B cell (primary cell): ENCODE data around the gene CTNNA1. TPM values are rescaled to one million over a fixed set of nuclear protein-coding genes. Genes with fewer than 3 reads are reported as not detected.
"Not testable (repeated sequence)": the region's sequence is repeated elsewhere in the genome, so short reads cannot be mapped to it uniquely, and the experiment has no call there.

ENCODE experiments used
- ATAC-seq: fragments of 200-7000 bp; cut with Tn5 transposase; one replicate; pipeline ENCODE4 v1.10.0; 2021; ENCODE audit warnings: low read depth, mild to moderate bottlenecking, moderate number of reproducible peaks, moderate library complexity
- CTCF ChIA-PET: fragments of 350-600 bp; sonication (Branson Sonifier 250); formaldehyde crosslinking; loops from one replicate; lab custom pipeline; 2021; ENCODE audit warnings: antibody characterized with exemption, inconsistent platforms; lab: Charles Lee
- POLR2A ChIA-PET: fragments of 350-600 bp; sonication (Branson Sonifier 250); formaldehyde crosslinking; loops from one replicate; lab custom pipeline; 2021; ENCODE audit warnings: antibody characterized with exemption; lab: Charles Lee
- DNase-seq: peaks from one replicate; pipeline ENCODE4 v3.0.0; 2013
- H2AFZ ChIP-seq: 2 replicates; pipeline ENCODE4 v1.6.1; 2012; ENCODE audit warnings: mild to moderate bottlenecking, low read depth, low read length; ENCODE audit not compliant: insufficient read depth, poor library complexity, severe bottlenecking
- H3K27ac ChIP-seq, 2 donors: 1 replicate in 1 of 2; 2 replicates in 1 of 2; pipeline ENCODE4 v1.5.1; 2012 to 2013; ENCODE audit warnings: low read length in 2 of 2, mild to moderate bottlenecking in 2 of 2, moderate library complexity in 1 of 2
- H3K27me3 ChIP-seq, 4 experiments: fragments of 200-600 bp in 1 of 4; sonication (generic) in 1 of 4; replicated peaks in 1 of 4; 1 replicate in 2 of 4; 2 replicates in 2 of 4; pipeline versions ENCODE4 v1.6.1 to v1.7.0; 2013 to 2016; ENCODE audit warnings: low read length in 3 of 4, mild to moderate bottlenecking in 2 of 4, mixed read lengths in 1 of 4, moderate library complexity in 1 of 4; ENCODE audit not compliant: insufficient read depth in 4 of 4, control insufficient read depth in 3 of 4; ENCODE audit errors: control extremely low read depth in 1 of 4
- H3K36me3 ChIP-seq, 2 experiments: replicated peaks in 1 of 2; 1 replicate in 1 of 2; 2 replicates in 1 of 2; pipeline versions ENCODE4 v1.6.1 to v1.7.1; 2013; ENCODE audit warnings: low read length in 1 of 2; ENCODE audit not compliant: insufficient read depth in 2 of 2, control insufficient read depth in 1 of 2; ENCODE audit errors: control extremely low read depth in 1 of 2, extremely low read depth in 1 of 2
- H3K4me1 ChIP-seq, 2 donors: fragments of 200-600 bp in 1 of 2; sonication (generic) in 1 of 2; 1 replicate in 1 of 2; 2 replicates in 1 of 2; pipeline versions ENCODE4 v1.5.1 to v1.6.1; 2013 to 2017; ENCODE audit warnings: low read length in 2 of 2; ENCODE audit not compliant: control insufficient read depth in 2 of 2, insufficient read depth in 2 of 2
- H3K4me2 ChIP-seq: replicated peaks from 2 replicates; pipeline ENCODE3; 2012; ENCODE audit warnings: mild to moderate bottlenecking, low read depth, low read length; ENCODE audit not compliant: poor library complexity, severe bottlenecking
- H3K4me3 ChIP-seq, 5 experiments: fragments of 200-600 bp in 1 of 5; sonication (generic) in 1 of 5; 1 replicate in 3 of 5; 2 replicates in 2 of 5; pipeline versions ENCODE4 v1.5.1 to v1.7.0; 2011 to 2016; ENCODE audit warnings: low read length in 4 of 5, mild to moderate bottlenecking in 4 of 5, low read depth in 2 of 5, control low read depth in 1 of 5, moderate library complexity in 1 of 5; ENCODE audit not compliant: insufficient read depth in 1 of 5; ENCODE audit errors: control extremely low read depth in 1 of 5, extremely low read depth in 1 of 5
- H3K79me2 ChIP-seq: fragments of 200-600 bp; sonication (generic); one replicate; pipeline ENCODE4 v1.6.0; 2016; ENCODE audit warnings: low read length; ENCODE audit not compliant: control insufficient read depth, insufficient read depth
- H3K9ac ChIP-seq: fragments of 200-600 bp; sonication (generic); 2 replicates; pipeline ENCODE4 v1.6.1; 2017; ENCODE audit warnings: mild to moderate bottlenecking, low read length, moderate library complexity
- H3K9me3 ChIP-seq, 3 donors: one replicate each; pipeline versions ENCODE4 v1.6.1 to v1.7.1; 2013; ENCODE audit warnings: low read length in 2 of 3; ENCODE audit not compliant: control insufficient read depth in 2 of 3, insufficient read depth in 1 of 3; ENCODE audit errors: control extremely low read depth in 1 of 3
- H4K20me1 ChIP-seq: 2 replicates; pipeline ENCODE4 v1.6.0; 2012; ENCODE audit warnings: mild to moderate bottlenecking, low read length; ENCODE audit not compliant: insufficient read depth, control insufficient read depth, poor library complexity, severe bottlenecking
- H3K27ac Mint-ChIP-seq: one replicate; pipeline ENCODE4 v1.8.0; 2021; ENCODE audit warnings: mixed read lengths
- H3K27me3 Mint-ChIP-seq: one replicate; pipeline ENCODE4 v1.8.0; 2021; ENCODE audit warnings: mixed read lengths
- H3K4me1 Mint-ChIP-seq: one replicate; pipeline ENCODE4 v1.8.0; 2021; ENCODE audit warnings: mixed read lengths
- H3K4me3 Mint-ChIP-seq: one replicate; pipeline ENCODE4 v1.8.0; 2021; ENCODE audit warnings: mixed read lengths
- H3K9me3 Mint-ChIP-seq: one replicate; pipeline ENCODE4 v1.8.0; 2022; ENCODE audit warnings: mixed read lengths; ENCODE audit not compliant: insufficient read depth
- CTCF ChIP-seq: fragments of 200-600 bp; IDR thresholded peaks from one replicate; pipeline ENCODE4 v1.8.0; 2022; ENCODE audit warnings: antibody characterized with exemption, mild to moderate bottlenecking
- EZH2 ChIP-seq: IDR thresholded peaks from 2 replicates; pipeline ENCODE4 v1.6.1; 2012; ENCODE audit warnings: borderline replicate concordance, low read depth, mild to moderate bottlenecking, moderate library complexity, low read length; ENCODE audit not compliant: insufficient read depth, poor library complexity, severe bottlenecking
- WGBS: methylation state at CpG from one replicate; pipeline ENCODE4 v1.1.5; 2013; ENCODE audit warnings: missing lambda C conversion rate; ENCODE audit not compliant: insufficient coverage; 5-methylcytosine and 5-hydroxymethylcytosine counted together
- intact Hi-C: fragments of 100-400 bp; cut with micrococcal nuclease; formaldehyde crosslinking; loops from one replicate; pipeline ENCODE4 v1.10.0; 2022
- polyA plus RNA-seq: library from polyadenylated mRNA; depleted of rRNA; stranded (reverse); fragments of >200 nt; gene quantifications from 2 replicates; pipeline ENCODE4 v1.2.3, GENCODE V29; 2012
- total RNA-seq, 2 donors: library from RNA; stranded (reverse); fragments of 120-200 nt in 1 of 2; gene quantifications; 1 replicate in 1 of 2; 2 replicates in 1 of 2; pipeline versions ENCODE4 v1.2.3 to v1.2.4, GENCODE V29; 2013 to 2022

The CTNNA1 gene
- total and polyA plus RNA-seq, 2 donors (not counting 1 experiment from before 2014, with no cell fraction given): 22.7 to 96.0 TPM

- DNase-seq (no peak), ATAC-seq (no peak)
- no peak overlapping the region for H3K4me3 ChIP-seq
- TF ChIP-seq EZH2: no peak
- no peak for TF ChIP-seq CTCF
- Mint-ChIP-seq H3K4me3 (no peak overlapping the region), H3K4me1 (peaks cover 3% of the 10 kb centered on the region), H3K27ac (no peak overlapping the region), H3K9me3 (no peaks in the 10 kb centered on the region), H3K27me3 (peaks cover 14% of the 10 kb centered on the region)
- H3K27ac ChIP-seq: no peak overlapping the region
- intact Hi-C loops: no loop called here
- no peaks in the 10 kb centered on the region for H4K20me1 ChIP-seq
- H3K4me2 ChIP-seq: no peak overlapping the region
- CTCF ChIA-PET: no interaction called here
- no peaks in the 10 kb centered on the region for H3K9me3 ChIP-seq
- WGBS: 91% methylated on average over 4 of the region's 6 CpGs
- POLR2A ChIA-PET: interaction anchor here (0.6 kb wide), 1 partner anchor 53 kb away, joined by 4 read pairs; no protein-coding TSS in a partner anchor
- no peaks in the 10 kb centered on the region for H3K36me3 ChIP-seq
- no peak overlapping the region for H2AFZ ChIP-seq
- no peak overlapping the region for H3K9ac ChIP-seq
- H3K27me3 ChIP-seq: peaks cover 0 to 7% (median 2%) of the 10 kb centered on the region in 4 experiments
- peaks cover 5 to 10% of the 10 kb centered on the region in 2 donors for H3K4me1 ChIP-seq
- H3K79me2 ChIP-seq: no peaks in the 10 kb centered on the region
Observed at GRCh38 chr5:138725818-138726416, 27.3 kb upstream of the CTNNA1 start.

GRCh38 chr5:138726848-138727247 is 26.4 kb upstream of the CTNNA1 start:
- Histone ChIP-seq H3K4me3 (no peak overlapping the region), H3K36me3 (no peaks in the 10 kb centered on the region), H3K79me2 (no peaks in the 10 kb centered on the region), H4K20me1 (no peaks in the 10 kb centered on the region), H2AFZ (no peak overlapping the region), H3K4me1 (peaks cover 5 to 10% of the 10 kb centered on the region in 2 donors), H3K4me2 (no peak overlapping the region), H3K27me3 (peaks cover 0 to 4% (median 0%) of the 10 kb centered on the region in 4 experiments), H3K27ac (no peak overlapping the region), H3K9ac (no peak overlapping the region), H3K9me3 (no peaks in the 10 kb centered on the region)
- no peak overlapping the region for H3K4me3 Mint-ChIP-seq
- H3K27me3 Mint-ChIP-seq: peaks cover 13% of the 10 kb centered on the region
- ChIA-PET CTCF (no interaction called here), POLR2A (interaction anchor here (0.6 kb wide), 1 partner anchor 99 kb away, joined by 4 read pairs; no protein-coding TSS in a partner anchor)
- peaks cover 3% of the 10 kb centered on the region for H3K4me1 Mint-ChIP-seq
- H3K27ac Mint-ChIP-seq: no peak overlapping the region
- TF ChIP-seq CTCF: no peak
- no peak for TF ChIP-seq EZH2
- intact Hi-C loops: no loop called here
- DNase-seq: no peak
- no CpG with 5 or more reads among the region's 4 CpGs for WGBS
- H3K9me3 Mint-ChIP-seq: no peaks in the 10 kb centered on the region
- ATAC-seq: no peak

- H3K4me2 ChIP-seq, H2AFZ ChIP-seq, H3K27ac Mint-ChIP-seq, H3K79me2 ChIP-seq, intact Hi-C loops, H3K9ac ChIP-seq, H3K27me3 ChIP-seq, CTCF ChIA-PET, H3K4me1 Mint-ChIP-seq, H3K4me3 Mint-ChIP-seq, POLR2A ChIA-PET, H3K4me3 ChIP-seq, H3K9me3 ChIP-seq, H4K20me1 ChIP-seq, DNase-seq, H3K9me3 Mint-ChIP-seq, H3K27ac ChIP-seq, ATAC-seq, H3K36me3 ChIP-seq, H3K27me3 Mint-ChIP-seq: not testable (repeated sequence)
- whole genome bisulfite sequencing: 96% methylated on average over 11 of the region's 12 CpGs
- H3K4me1 ChIP-seq: peaks cover 5 to 10% of the 10 kb centered on the region in 2 donors
Observed at GRCh38 chr5:138730496-138730895, 22.7 kb upstream of the CTNNA1 start.
